ENCODE results near the gene DNAJC18. TPM values are rescaled to one million over a fixed set of nuclear protein-coding genes. Genes with fewer than 3 reads are reported as not detected.

The DNAJC18 gene
- total and polyA plus RNA-seq, 8 donors = 1.1 to 5.8 (median 1.9) TPM

GRCh38 chr5:139430015-139430414 lies 9.3 kb downstream of the DNAJC18 start:
- no peak for ATAC-seq
- Histone ChIP-seq H3K4me3 (no peak overlapping the region), H3K27ac (no peak overlapping the region), H3K4me1 (no peaks in the 10 kb centered on the region), H3K9me3 (no peaks in the 10 kb centered on the region), H3K27me3 (no peaks in the 10 kb centered on the region), H3K36me3 (no peaks in the 10 kb centered on the region)
- intact Hi-C loops (cut with DNase I) = no loop called here
- DNase-seq = no peak
- no peak for FAIRE-seq
- no peak for TF ChIP-seq CTCF (IDR thresholded peaks at IDR 0.05)
- 78 to 79% methylated on average over 2 of the region's 2 CpGs for WGBS, 2 donors

DNA sequence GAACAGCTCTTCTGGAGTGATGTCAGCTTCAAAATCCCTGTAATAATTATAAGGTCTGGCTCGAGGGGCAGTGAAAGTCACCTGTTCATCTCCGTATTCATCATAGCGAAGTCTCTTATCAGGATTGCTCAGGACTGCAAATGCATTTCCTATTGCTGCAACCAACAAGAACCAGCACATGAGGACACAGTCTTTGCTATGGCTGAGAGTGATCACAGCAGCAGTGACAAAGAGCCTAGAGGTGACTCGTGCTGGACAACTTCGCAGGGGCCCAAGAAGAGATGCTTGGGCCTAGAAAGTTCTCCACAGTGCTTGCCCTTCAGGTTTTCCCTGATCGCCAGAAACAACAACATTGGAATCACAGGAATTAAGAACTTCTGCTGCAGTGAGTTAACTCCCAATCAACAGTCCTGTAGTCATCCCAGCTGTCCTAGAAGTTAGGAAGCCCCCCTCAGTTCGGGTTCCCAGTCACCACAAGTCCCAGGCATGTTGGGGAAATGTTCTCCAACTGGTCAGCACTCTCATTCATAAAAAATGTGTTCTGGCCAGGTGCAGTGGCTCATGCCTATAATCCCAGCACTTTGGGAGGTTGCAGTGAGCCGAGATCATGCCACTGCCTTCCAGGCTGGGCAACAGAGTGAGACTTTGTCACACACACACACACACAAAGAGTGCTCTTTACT lies 13.0 kb downstream of the DNAJC18 start:
- ATAC-seq (no peak), FAIRE-seq (no peak), DNase-seq (no peak)
- Histone ChIP-seq H3K27ac (no peak overlapping the region), H3K4me3 (no peak overlapping the region), H3K27me3 (no peaks in the 10 kb centered on the region), H3K9me3 (no peaks in the 10 kb centered on the region), H3K4me1 (no peaks in the 10 kb centered on the region), H3K36me3 (no peaks in the 10 kb centered on the region)
- WGBS, 2 donors = 70 to 78% methylated on average over 8 of the region's 8 CpGs
- no peak for TF ChIP-seq CTCF (IDR thresholded peaks at IDR 0.05)
- intact Hi-C loops (cut with DNase I) = loop anchor here in 1 of 3 donors (5.0 kb wide), 1 partner anchor 336 kb away; no protein-coding TSS in a partner anchor

- no peak for DNase-seq
- FAIRE-seq = no peak
- intact Hi-C loops (cut with DNase I) = loop anchor here in 1 of 3 donors (5.0 kb wide), 1 partner anchor 337 kb away; no protein-coding TSS in a partner anchor
- Histone ChIP-seq H3K4me3 (no peak overlapping the region), H3K9me3 (no peaks in the 10 kb centered on the region), H3K27me3 (no peaks in the 10 kb centered on the region), H3K4me1 (no peaks in the 10 kb centered on the region), H3K36me3 (no peaks in the 10 kb centered on the region), H3K27ac (no peak overlapping the region)
- TF ChIP-seq CTCF (IDR thresholded peaks at IDR 0.05) = no peak
- 83 to 88% methylated on average over 5 of the region's 5 CpGs for WGBS, 2 donors
- ATAC-seq = no peak
Measured at GRCh38 chr5:139425497-139425896, 13.8 kb downstream of the DNAJC18 start.

- ATAC-seq (peak; percentile 86 to 98 (median 94)), FAIRE-seq (peak; percentile 91), DNase-seq (peak in 2 of 6 donors; percentile 31 to 58)
- H3K9me3 ChIP-seq = no peaks in the 10 kb centered on the region
- H3K36me3 ChIP-seq = no peaks in the 10 kb centered on the region
- intact Hi-C loops (cut with DNase I) = loop anchor here in 1 of 3 donors (5.0 kb wide), 1 partner anchor 90 kb away; no protein-coding TSS in a partner anchor
- no peaks in the 10 kb centered on the region for H3K4me1 ChIP-seq
- H3K27ac ChIP-seq = no peak overlapping the region
- peak; percentile 20 to 59 (median 56) for TF ChIP-seq CTCF (IDR thresholded peaks at IDR 0.05)
- H3K27me3 ChIP-seq = no peaks in the 10 kb centered on the region
- H3K4me3 ChIP-seq = no peak overlapping the region
- WGBS, 2 donors = 40 to 43% methylated on average over 5 of the region's 5 CpGs
Measured at GRCh38 chr5:139422307-139422893, 16.9 kb downstream of the DNAJC18 start.
